GM12892 (cell line): Measurements from ENCODE around the gene DSCAML1.

ENCODE experiments used
- POLR2A ChIP-seq: IDR thresholded peaks from 2 replicates; pipeline ENCODE4 v1.6.1; 2011; ENCODE audit warnings: low read depth, low read length, control low read depth
- POLR2AphosphoS5 ChIP-seq: IDR thresholded peaks from 2 replicates; pipeline ENCODE4 v1.6.1; 2011; ENCODE audit warnings: low read depth, low read length, control low read depth
- TAF1 ChIP-seq: IDR thresholded peaks from 2 replicates; pipeline ENCODE4 v1.6.1; 2011; ENCODE audit warnings: low read depth, mild to moderate bottlenecking, control low read depth, low read length, borderline replicate concordance

DNA sequence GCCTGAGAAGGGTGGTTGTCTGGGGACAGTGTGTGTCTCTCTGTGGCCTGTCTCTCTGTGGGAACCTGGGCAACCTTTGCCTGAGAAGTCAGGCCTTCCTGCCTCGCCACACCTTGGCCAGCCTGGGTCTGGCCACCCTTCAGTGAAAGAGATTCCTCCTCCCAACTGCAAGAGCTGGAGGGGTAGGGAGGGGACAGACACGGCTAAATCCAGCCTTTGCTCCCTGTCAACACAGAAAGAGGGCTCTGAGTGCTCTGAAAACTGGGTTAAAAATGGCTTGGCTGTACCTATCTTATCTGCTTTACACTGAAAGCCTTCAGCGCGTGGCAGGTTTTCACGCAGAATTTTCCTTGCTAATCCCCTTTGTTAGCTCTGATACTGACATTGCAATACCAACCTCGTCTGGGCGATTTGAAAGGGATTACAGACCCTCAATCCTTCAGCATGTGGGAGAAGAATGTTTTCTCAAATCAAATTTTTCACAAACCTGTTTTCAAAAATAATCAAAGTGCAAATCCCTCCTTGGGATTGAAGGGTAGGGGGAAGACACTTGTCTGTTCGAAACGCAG, 163.7 kb downstream of the DSCAML1 start:
- TF ChIP-seq TAF1 (no peak), POLR2A (no peak), POLR2AphosphoS5 (no peak)
